CD14-positive monocyte (primary cell): ENCODE data around the gene PLCG1. TPM values are rescaled to one million over a fixed set of nuclear protein-coding genes. Genes with fewer than 3 reads are reported as not detected.

Experiments used
- DNase-seq, 3 donors: peaks; one replicate each; pipeline ENCODE4 v3.0.0-alpha.2; 2011 to 2022
- H2AFZ ChIP-seq: 2 replicates; pipeline ENCODE4 v1.6.0; 2012; ENCODE audit warnings: mild to moderate bottlenecking, low read depth, low read length, inconsistent platforms; ENCODE audit not compliant: insufficient read depth, poor library complexity, severe bottlenecking
- H3K27ac ChIP-seq, 2 donors: 1 replicate in 1 of 2; 2 replicates in 1 of 2; pipeline ENCODE4 v1.5.1; 2012 to 2013; ENCODE audit warnings: low read length in 2 of 2, control low read depth in 1 of 2, inconsistent platforms in 1 of 2, low read depth in 1 of 2, mild to moderate bottlenecking in 1 of 2
- H3K27me3 ChIP-seq, 2 donors: one replicate each; pipeline versions ENCODE4 v1.6.0 to v1.6.1; 2011 to 2013; ENCODE audit warnings: low read length in 2 of 2; ENCODE audit not compliant: control insufficient read depth in 2 of 2, insufficient read depth in 2 of 2
- H3K36me3 ChIP-seq, 2 donors: replicated peaks in 1 of 2; 1 replicate in 1 of 2; 2 replicates in 1 of 2; pipeline versions ENCODE4 v1.5.1 to v1.6.1; 2012 to 2013; ENCODE audit warnings: low read length in 2 of 2, control low read depth in 1 of 2, inconsistent platforms in 1 of 2, mild to moderate bottlenecking in 1 of 2; ENCODE audit not compliant: insufficient read depth in 2 of 2, control insufficient read depth in 1 of 2
- H3K4me1 ChIP-seq, 2 donors: 1 replicate in 1 of 2; 2 replicates in 1 of 2; pipeline versions ENCODE4 v1.5.1 to v1.6.1; 2012 to 2013; ENCODE audit warnings: low read length in 2 of 2, control low read depth in 1 of 2, inconsistent platforms in 1 of 2, mild to moderate bottlenecking in 1 of 2, moderate library complexity in 1 of 2; ENCODE audit not compliant: insufficient read depth in 2 of 2, control insufficient read depth in 1 of 2
- H3K4me2 ChIP-seq: replicated peaks from 2 replicates; pipeline ENCODE3; 2012; ENCODE audit warnings: low read length, moderate library complexity, mild to moderate bottlenecking; ENCODE audit not compliant: poor library complexity, severe bottlenecking; ENCODE audit errors: extremely low read depth
- H3K4me3 ChIP-seq, 3 experiments: fragments of 200-600 bp in 1 of 3; sonication (generic) in 1 of 3; replicated peaks in 1 of 3; 1 replicate in 2 of 3; 2 replicates in 1 of 3; pipeline ENCODE4 v1.5.1; 2011 to 2013; ENCODE audit warnings: low read length in 3 of 3, mild to moderate bottlenecking in 3 of 3, control low read depth in 2 of 3, low read depth in 2 of 3, inconsistent platforms in 1 of 3, moderate library complexity in 1 of 3
- H3K79me2 ChIP-seq: 2 replicates; pipeline ENCODE4 v1.6.0; 2012; ENCODE audit warnings: mild to moderate bottlenecking, control low read depth, inconsistent platforms, low read length, moderate library complexity; ENCODE audit not compliant: insufficient read depth
- H3K9ac ChIP-seq: 2 replicates; pipeline ENCODE4 v1.6.0; 2017; ENCODE audit warnings: low read length, mild to moderate bottlenecking; ENCODE audit not compliant: insufficient read depth, poor library complexity, severe bottlenecking
- H3K9me3 ChIP-seq, 2 donors: replicated peaks in 1 of 2; 1 replicate in 1 of 2; 2 replicates in 1 of 2; pipeline versions ENCODE4 v1.5.1 to v1.6.1; 2012 to 2013; ENCODE audit warnings: low read length in 2 of 2, control low read depth in 1 of 2; ENCODE audit not compliant: control insufficient read depth in 1 of 2, insufficient read depth in 1 of 2
- H4K20me1 ChIP-seq: 2 replicates; pipeline ENCODE4 v1.6.0; 2012; ENCODE audit warnings: mild to moderate bottlenecking, low read length, control low read depth, moderate library complexity; ENCODE audit not compliant: insufficient read depth
- H3K27ac Mint-ChIP-seq, 7 donors: one replicate each; pipeline ENCODE4 v1.8.0; 2020; ENCODE audit warnings: mild to moderate bottlenecking in 7 of 7, mixed read lengths in 7 of 7, moderate library complexity in 6 of 7, inconsistent platforms in 2 of 7
- H3K27me3 Mint-ChIP-seq, 3 donors: one replicate each; pipeline ENCODE4 v1.8.0; 2021 to 2022; ENCODE audit warnings: low read depth in 3 of 3, mild to moderate bottlenecking in 3 of 3, mixed read lengths in 3 of 3, moderate library complexity in 3 of 3, inconsistent platforms in 1 of 3
- H3K36me3 Mint-ChIP-seq, 2 donors: one replicate each; pipeline ENCODE4 v1.8.0; 2020; ENCODE audit warnings: mixed read lengths in 2 of 2, inconsistent platforms in 1 of 2, mild to moderate bottlenecking in 1 of 2
- H3K4me1 Mint-ChIP-seq: one replicate; pipeline ENCODE4 v1.8.0; 2020; ENCODE audit warnings: mild to moderate bottlenecking, mixed read lengths
- H3K4me3 Mint-ChIP-seq, 2 donors: one replicate each; pipeline ENCODE4 v1.8.0; 2020; ENCODE audit warnings: mild to moderate bottlenecking in 2 of 2, mixed read lengths in 2 of 2, moderate library complexity in 1 of 2
- H3K9me3 Mint-ChIP-seq, 7 donors: one replicate each; pipeline ENCODE4 v1.8.0; 2020 to 2022; ENCODE audit warnings: mixed read lengths in 7 of 7, mild to moderate bottlenecking in 6 of 7, moderate library complexity in 6 of 7, inconsistent platforms in 2 of 7
- WGBS: methylation state at CpG from one replicate; pipeline ENCODE4 v1.1.5; 2013; ENCODE audit warnings: missing lambda C conversion rate; ENCODE audit not compliant: insufficient coverage; 5-methylcytosine and 5-hydroxymethylcytosine counted together
- intact Hi-C, 2 donors: fragments of 100-400 bp; cut with micrococcal nuclease; formaldehyde crosslinking; loops; one replicate each; pipeline versions ENCODE4 v1.15.0 to v1.15.1; 2023
- polyA plus RNA-seq, 3 donors: library from polyadenylated mRNA; depleted of rRNA in 1 of 3; unstranded in 2 of 3; stranded (reverse) in 1 of 3; fragments of 300-500 nt in 2 of 3; fragments of >200 nt in 1 of 3; fragmentation: Illumina TruSeq in 2 of 3; gene quantifications; 1 replicate in 2 of 3; 2 replicates in 1 of 3; pipeline ENCODE4 v1.2.3, GENCODE V29; 2012 to 2021
- TF ChIP-seq, protein P1 (sequence below): fragments of 200-600 bp; IDR thresholded peaks from one replicate; pipeline ENCODE4 v1.8.0; 2022; ENCODE audit warnings: antibody characterized with exemption, mild to moderate bottlenecking

PLCG1 gene
- polyA plus RNA-seq, 3 donors, result 0.33 to 3.8 (median 1.0) TPM

DNA sequence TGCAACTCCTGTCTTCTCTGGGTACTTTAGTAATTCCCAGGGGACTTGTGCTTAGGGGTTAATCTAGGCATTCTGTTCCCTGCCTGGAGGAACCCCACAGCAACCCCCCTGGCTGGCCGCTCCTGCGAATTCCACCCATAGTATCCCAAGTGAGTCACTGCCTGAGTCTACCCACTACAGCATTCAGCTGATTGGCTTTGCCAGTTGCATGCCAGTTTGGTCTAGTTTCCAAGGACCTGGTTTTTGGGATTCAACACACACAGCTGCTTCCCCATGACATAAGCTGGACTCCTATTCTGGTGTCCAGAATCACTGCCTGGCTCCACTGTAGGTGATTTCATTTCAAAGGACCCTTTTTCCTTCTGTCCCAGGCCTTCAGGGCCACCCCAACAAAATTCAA is 40.3 kb downstream of the PLCG1 start:
- no peaks in the 10 kb centered on the region for H4K20me1 ChIP-seq
- H3K4me1 ChIP-seq, result no peaks in the 10 kb centered on the region
- H3K9me3 Mint-ChIP-seq, result no peaks in the 10 kb centered on the region
- intact Hi-C loops, result loop anchor here in 1 of 2 donors (10.0 kb wide), 1 partner anchor 47 kb away; no protein-coding TSS in a partner anchor
- H3K4me3 Mint-ChIP-seq, result no peak overlapping the region
- H3K36me3 Mint-ChIP-seq, result peaks cover 6 to 30% of the 10 kb centered on the region in 2 donors
- H3K27ac ChIP-seq, result no peak overlapping the region
- TF ChIP-seq, protein P1, sequence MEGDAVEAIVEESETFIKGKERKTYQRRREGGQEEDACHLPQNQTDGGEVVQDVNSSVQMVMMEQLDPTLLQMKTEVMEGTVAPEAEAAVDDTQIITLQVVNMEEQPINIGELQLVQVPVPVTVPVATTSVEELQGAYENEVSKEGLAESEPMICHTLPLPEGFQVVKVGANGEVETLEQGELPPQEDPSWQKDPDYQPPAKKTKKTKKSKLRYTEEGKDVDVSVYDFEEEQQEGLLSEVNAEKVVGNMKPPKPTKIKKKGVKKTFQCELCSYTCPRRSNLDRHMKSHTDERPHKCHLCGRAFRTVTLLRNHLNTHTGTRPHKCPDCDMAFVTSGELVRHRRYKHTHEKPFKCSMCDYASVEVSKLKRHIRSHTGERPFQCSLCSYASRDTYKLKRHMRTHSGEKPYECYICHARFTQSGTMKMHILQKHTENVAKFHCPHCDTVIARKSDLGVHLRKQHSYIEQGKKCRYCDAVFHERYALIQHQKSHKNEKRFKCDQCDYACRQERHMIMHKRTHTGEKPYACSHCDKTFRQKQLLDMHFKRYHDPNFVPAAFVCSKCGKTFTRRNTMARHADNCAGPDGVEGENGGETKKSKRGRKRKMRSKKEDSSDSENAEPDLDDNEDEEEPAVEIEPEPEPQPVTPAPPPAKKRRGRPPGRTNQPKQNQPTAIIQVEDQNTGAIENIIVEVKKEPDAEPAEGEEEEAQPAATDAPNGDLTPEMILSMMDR, result no peak
- H3K27me3 ChIP-seq, result no peaks in the 10 kb centered on the region
- no peak overlapping the region for H3K4me2 ChIP-seq
- WGBS, result 100% methylated on average over 2 of the region's 2 CpGs
- no peak for DNase-seq
- no peaks in the 10 kb centered on the region for H3K36me3 ChIP-seq
- no peak overlapping the region for H3K4me3 ChIP-seq
- H3K9me3 ChIP-seq, result no peaks in the 10 kb centered on the region
- H2AFZ ChIP-seq, result no peak overlapping the region
- H3K4me1 Mint-ChIP-seq, result no peaks in the 10 kb centered on the region
- H3K9ac ChIP-seq, result no peak overlapping the region
- peaks cover 0 to 24% (median 10%) of the 10 kb centered on the region in 3 donors for H3K27me3 Mint-ChIP-seq
- H3K27ac Mint-ChIP-seq, result no peak overlapping the region
- no peaks in the 10 kb centered on the region for H3K79me2 ChIP-seq

DNA sequence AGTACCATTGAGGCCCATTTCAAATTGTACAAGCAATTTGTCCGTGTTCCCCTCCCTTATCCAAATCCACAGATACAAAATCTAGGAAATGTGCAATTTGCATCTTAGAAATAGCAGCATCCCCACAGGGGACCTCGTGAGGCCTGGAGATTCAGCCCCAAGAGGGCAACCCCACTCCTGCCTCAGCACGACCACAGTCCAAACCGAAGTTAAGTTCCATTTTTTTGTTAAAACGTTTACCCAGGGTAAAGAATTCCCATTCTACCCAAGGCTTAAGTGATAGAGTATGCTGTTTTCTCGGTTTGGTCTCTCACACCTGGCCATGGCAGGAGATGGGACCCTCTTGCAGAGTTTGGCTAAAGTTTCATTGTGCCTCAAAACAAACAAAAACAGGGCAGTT is 41.2 kb downstream of the PLCG1 start:
- Mint-ChIP-seq H3K27me3 (peaks cover 0 to 22% (median 7%) of the 10 kb centered on the region in 3 donors), H3K4me3 (no peak overlapping the region), H3K9me3 (no peaks in the 10 kb centered on the region), H3K4me1 (no peaks in the 10 kb centered on the region), H3K36me3 (peaks cover 7 to 32% of the 10 kb centered on the region in 2 donors), H3K27ac (no peak overlapping the region)
- Histone ChIP-seq H4K20me1 (no peaks in the 10 kb centered on the region), H2AFZ (no peak overlapping the region), H3K27me3 (no peaks in the 10 kb centered on the region), H3K4me1 (no peaks in the 10 kb centered on the region), H3K4me2 (no peak overlapping the region), H3K27ac (no peak overlapping the region), H3K4me3 (no peak overlapping the region), H3K9ac (no peak overlapping the region), H3K79me2 (no peaks in the 10 kb centered on the region), H3K9me3 (no peaks in the 10 kb centered on the region), H3K36me3 (no peaks in the 10 kb centered on the region)
- TF ChIP-seq, protein P1, result no peak
- no peak for DNase-seq
- 90% methylated on average over 2 of the region's 6 CpGs for WGBS
- intact Hi-C loops, result loop anchor here in 1 of 2 donors (10.0 kb wide), 1 partner anchor 46 kb away; no protein-coding TSS in a partner anchor
